Karpas-422 (cell line): Measurements from ENCODE around the gene SLC29A4. TPM values are rescaled to one million over a fixed set of nuclear protein-coding genes. Genes with fewer than 3 reads are reported as not detected.
"Not testable (repeated sequence)": the region's sequence is repeated elsewhere in the genome, so short reads cannot be mapped to it uniquely, and the experiment has no call there.

Experiments
- DNase-seq: peaks from one replicate; pipeline ENCODE4 v3.0.0-alpha.2; 2015
- H2AFZ ChIP-seq: fragments of 200-600 bp; sonication (generic); 2 replicates; pipeline ENCODE4 v1.6.1; 2014; ENCODE audit warnings: antibody characterized with exemption, low read length, mixed read lengths
- H3K27ac ChIP-seq: fragments of 200-600 bp; sonication (generic); 2 replicates; pipeline ENCODE4 v1.5.1; 2014; ENCODE audit warnings: mild to moderate bottlenecking, low read length, moderate library complexity
- H3K27me3 ChIP-seq: fragments of 200-600 bp; sonication (generic); 2 replicates; pipeline ENCODE4 v1.6.1; 2014; ENCODE audit warnings: low read length, mixed read lengths
- H3K36me3 ChIP-seq: fragments of 200-600 bp; sonication (generic); 2 replicates; pipeline ENCODE4 v1.6.1; 2014; ENCODE audit warnings: low read length, mixed read lengths; ENCODE audit not compliant: insufficient read depth
- H3K4me1 ChIP-seq: fragments of 200-600 bp; sonication (generic); 2 replicates; pipeline ENCODE4 v1.6.1; 2014; ENCODE audit warnings: mild to moderate bottlenecking, low read length, mixed read lengths
- H3K4me2 ChIP-seq: fragments of 200-600 bp; sonication (generic); 2 replicates; pipeline ENCODE4 v1.6.1; 2014; ENCODE audit warnings: low read length, low read depth, mild to moderate bottlenecking; ENCODE audit not compliant: poor library complexity, severe bottlenecking
- H3K4me3 ChIP-seq: fragments of 200-600 bp; sonication (generic); 2 replicates; pipeline ENCODE4 v1.5.1; 2014; ENCODE audit warnings: mild to moderate bottlenecking, antibody characterized with exemption, low read length, mixed read lengths
- H3K79me2 ChIP-seq: fragments of 200-600 bp; sonication (generic); 2 replicates; pipeline ENCODE4 v1.6.1; 2014; ENCODE audit warnings: mild to moderate bottlenecking, low read length, mixed read lengths
- H3K9ac ChIP-seq: fragments of 200-600 bp; sonication (generic); 2 replicates; pipeline ENCODE4 v1.6.0; 2014; ENCODE audit warnings: low read length
- H3K9me2 ChIP-seq: fragments of 200-600 bp; sonication (generic), shearing (Covaris generic); replicated peaks from 2 replicates; pipeline ENCODE4 v1.6.0; 2014; ENCODE audit warnings: mild to moderate bottlenecking, low read length, moderate library complexity; ENCODE audit not compliant: insufficient read depth
- H3K9me3 ChIP-seq: fragments of 300-700, 200-600 bp; sonication (generic); 2 replicates; pipeline ENCODE4 v1.6.1; 2014; ENCODE audit warnings: low read length, mixed read lengths
- H4K20me1 ChIP-seq: fragments of 200-600 bp; sonication (generic); 2 replicates; pipeline ENCODE4 v1.6.1; 2014; ENCODE audit warnings: mild to moderate bottlenecking, antibody characterized with exemption, low read length, low read depth; ENCODE audit not compliant: insufficient read depth
- total RNA-seq: library from RNA; depleted of rRNA; stranded (reverse); fragments of >200 nt; shearing (Covaris generic); gene quantifications from 2 replicates; pipeline ENCODE4 v1.2.3, GENCODE V29; 2014; ENCODE audit warnings: low replicate concordance

Gene SLC29A4
- total RNA-seq, 1 experiment from 2014 or later: not detected

DNA sequence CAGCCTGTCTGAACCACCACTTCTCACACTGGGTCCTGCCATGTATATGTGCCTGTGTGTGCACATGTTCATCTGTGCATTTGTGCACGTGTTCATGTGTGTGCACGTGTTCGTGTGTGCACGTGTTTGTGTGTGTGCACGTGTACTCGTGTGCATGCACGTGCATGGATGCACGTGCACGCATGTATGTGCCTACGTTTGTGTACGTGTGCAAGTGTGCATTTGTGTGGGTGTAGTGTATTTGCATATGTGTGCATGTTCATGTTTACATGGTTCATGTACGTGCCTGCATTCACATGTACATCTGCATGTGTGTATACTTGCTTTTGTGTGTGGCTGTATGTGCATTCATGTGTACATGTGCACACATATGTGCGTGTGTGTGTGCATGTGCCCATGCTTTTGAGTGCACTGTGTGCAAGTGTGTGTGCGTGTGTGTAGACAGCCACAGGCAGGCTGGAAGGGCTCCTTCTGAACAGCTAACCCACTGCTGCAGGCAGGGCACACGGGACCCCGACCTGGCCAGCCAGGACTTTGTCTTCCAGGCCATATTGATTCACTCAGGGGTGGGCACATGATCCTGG is 28.2 kb downstream of the SLC29A4 start:
- H3K9ac ChIP-seq: no peak overlapping the region
- no peaks in the 10 kb centered on the region for H3K9me2 ChIP-seq
- no peak overlapping the region for H3K4me2 ChIP-seq
- no peaks in the 10 kb centered on the region for H4K20me1 ChIP-seq
- no peaks in the 10 kb centered on the region for H3K36me3 ChIP-seq
- H3K4me1 ChIP-seq: no peaks in the 10 kb centered on the region
- no peaks in the 10 kb centered on the region for H3K27me3 ChIP-seq
- H3K27ac ChIP-seq: no peak overlapping the region
- H3K9me3 ChIP-seq: no peaks in the 10 kb centered on the region
- H2AFZ ChIP-seq: no peak overlapping the region
- no peaks in the 10 kb centered on the region for H3K79me2 ChIP-seq
- H3K4me3 ChIP-seq: no peak overlapping the region
- no peak for DNase-seq

DNA sequence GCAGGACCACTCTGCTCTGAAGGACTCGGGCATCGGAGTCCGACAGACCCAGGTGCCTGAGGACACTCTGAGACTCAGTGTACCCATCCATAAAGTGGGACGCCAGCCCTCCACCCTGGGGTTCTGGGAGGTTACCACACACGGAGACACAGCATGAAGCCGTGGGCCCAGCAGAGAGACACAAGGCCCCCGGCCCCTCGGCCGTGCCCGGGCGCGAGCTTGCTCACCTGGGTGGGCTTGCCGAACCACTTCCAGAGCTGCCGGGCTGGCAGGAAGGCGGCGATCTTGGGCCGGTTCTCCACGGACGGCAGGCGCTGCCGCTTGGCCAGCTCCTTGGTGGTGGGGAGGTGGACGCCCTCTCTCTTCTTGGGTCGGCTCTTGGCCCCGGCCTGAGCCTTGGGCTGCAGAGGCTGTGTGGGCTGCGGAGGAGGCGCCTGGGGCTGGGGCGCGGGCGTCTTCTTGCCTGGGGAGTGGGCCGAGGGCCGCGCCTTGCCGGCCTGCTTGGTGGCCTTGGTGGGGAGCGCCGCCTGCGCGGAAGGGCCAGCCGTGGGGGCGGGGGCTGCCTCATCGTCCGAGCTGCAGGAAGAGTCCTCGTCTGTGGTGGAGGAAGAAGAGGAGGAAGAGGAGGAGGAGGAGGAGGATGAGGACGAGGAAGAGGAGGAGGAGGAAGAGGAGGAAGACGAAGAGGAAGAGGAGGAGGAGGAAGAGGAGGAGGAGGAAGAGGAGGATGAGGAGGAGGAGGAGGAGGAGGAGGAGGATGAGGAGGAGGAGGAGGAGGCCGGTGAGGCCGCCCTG is 29.7 kb downstream of the SLC29A4 start:
- not testable (repeated sequence) for DNase-seq

DNA sequence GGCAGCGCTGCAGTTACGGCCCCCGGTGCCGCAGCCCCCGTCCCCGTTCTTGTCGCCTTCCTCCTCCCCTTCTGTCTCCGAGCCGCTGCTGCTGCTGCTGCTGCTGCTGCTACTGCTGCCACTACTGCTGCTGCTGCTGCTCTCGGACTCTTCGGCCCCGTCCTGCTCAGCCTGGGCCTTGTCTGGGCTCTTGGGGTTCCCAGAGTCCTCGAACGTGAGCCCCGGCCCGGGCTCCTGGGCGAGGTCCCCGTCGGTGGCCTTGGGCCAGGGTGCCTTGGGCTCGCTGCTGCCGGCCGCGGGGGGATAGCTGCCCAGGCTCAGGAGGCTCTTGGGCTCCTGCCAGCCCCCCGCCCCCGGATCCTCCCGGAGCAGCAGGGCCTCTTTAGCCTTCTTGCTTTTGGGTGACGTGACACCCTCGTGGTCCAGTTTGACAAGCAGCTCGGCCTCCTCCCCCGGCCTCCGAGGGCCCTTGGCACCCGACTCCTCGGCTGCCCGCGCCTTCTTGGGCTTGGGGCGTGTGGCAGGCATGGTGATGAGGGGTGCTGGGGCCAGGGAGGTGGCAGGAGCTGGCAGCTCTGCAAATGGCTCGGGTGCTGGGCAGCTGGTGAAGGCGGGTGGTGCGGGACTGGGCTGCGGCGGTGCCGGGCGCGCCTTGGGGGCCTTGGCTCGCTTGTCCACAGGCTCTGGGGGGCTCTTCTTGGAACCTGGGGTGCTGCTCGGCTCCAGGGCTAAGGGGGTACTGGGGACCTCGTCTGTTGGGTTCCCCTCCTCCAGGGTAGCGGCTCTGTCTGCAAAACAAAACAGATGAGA is 30.5 kb downstream of the SLC29A4 start:
- not testable (repeated sequence) for H3K36me3 ChIP-seq, H3K9me2 ChIP-seq, H3K4me2 ChIP-seq, H3K4me1 ChIP-seq, H3K9me3 ChIP-seq, H2AFZ ChIP-seq, H3K79me2 ChIP-seq, H3K27ac ChIP-seq, DNase-seq, H3K9ac ChIP-seq, H4K20me1 ChIP-seq, H3K27me3 ChIP-seq, H3K4me3 ChIP-seq

More for the DNA sequence above, 29.7 kb downstream of the SLC29A4 start:
- not testable (repeated sequence) for H4K20me1 ChIP-seq, H3K4me1 ChIP-seq, H3K27me3 ChIP-seq, H3K9ac ChIP-seq, H3K9me2 ChIP-seq, H2AFZ ChIP-seq, H3K27ac ChIP-seq, H3K4me2 ChIP-seq, H3K79me2 ChIP-seq, H3K9me3 ChIP-seq, H3K36me3 ChIP-seq, H3K4me3 ChIP-seq

DNA sequence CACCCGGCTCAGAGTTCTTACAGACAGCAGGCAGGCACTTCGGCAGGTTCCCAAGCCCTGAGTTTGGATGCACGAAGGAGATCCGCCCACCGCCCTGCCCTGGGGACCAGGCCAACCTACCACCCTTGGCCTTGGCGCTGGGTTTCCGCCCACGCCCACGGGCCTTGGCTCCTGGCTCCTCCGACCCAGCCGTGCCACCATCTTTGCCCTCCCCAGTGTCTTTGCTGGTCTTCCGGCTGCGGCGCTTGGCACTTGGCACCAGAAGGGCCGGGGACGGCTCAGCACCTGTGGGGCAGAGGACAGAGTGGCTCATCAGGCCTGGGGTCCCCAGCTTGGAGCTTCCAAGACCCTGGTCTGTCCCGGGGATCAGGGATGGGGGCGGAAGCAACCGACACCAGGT is 32.1 kb downstream of the SLC29A4 start:
- no peaks in the 10 kb centered on the region for H3K36me3 ChIP-seq
- no peaks in the 10 kb centered on the region for H3K27me3 ChIP-seq
- H3K9me3 ChIP-seq: no peaks in the 10 kb centered on the region
- DNase-seq: no peak
- no peaks in the 10 kb centered on the region for H3K4me1 ChIP-seq
- H3K9ac ChIP-seq: no peak overlapping the region
- no peak overlapping the region for H3K4me3 ChIP-seq
- no peaks in the 10 kb centered on the region for H3K9me2 ChIP-seq
- no peaks in the 10 kb centered on the region for H4K20me1 ChIP-seq
- H2AFZ ChIP-seq: no peak overlapping the region
- H3K27ac ChIP-seq: no peak overlapping the region
- no peak overlapping the region for H3K4me2 ChIP-seq
- no peaks in the 10 kb centered on the region for H3K79me2 ChIP-seq

DNA sequence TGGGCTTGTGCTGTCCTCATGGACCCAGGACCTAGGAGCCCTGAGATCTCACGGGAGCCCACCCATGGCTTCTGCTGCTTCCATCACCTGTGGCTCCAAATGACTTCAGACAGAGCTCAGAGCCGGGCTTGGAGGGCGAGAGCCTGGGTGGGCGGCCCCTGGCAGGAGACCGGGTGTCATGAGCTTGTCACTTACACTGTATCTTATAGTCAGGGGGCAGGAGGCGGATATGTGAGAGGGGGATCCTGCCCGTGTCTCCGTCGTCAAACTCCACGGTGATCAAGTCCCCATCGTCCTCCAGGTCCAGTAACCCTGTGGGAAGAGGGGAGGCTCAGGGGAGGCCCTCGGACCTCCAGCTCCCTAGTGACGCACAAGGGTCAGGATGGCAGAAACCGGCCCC is 33.0 kb downstream of the SLC29A4 start:
- Histone ChIP-seq H3K79me2 (no peaks in the 10 kb centered on the region), H3K9me2 (no peaks in the 10 kb centered on the region), H4K20me1 (no peaks in the 10 kb centered on the region), H3K4me3 (no peak overlapping the region), H3K9me3 (no peaks in the 10 kb centered on the region), H3K27me3 (no peaks in the 10 kb centered on the region), H3K9ac (no peak overlapping the region), H3K36me3 (no peaks in the 10 kb centered on the region), H3K27ac (no peak overlapping the region), H3K4me1 (no peaks in the 10 kb centered on the region), H2AFZ (no peak overlapping the region), H3K4me2 (no peak overlapping the region)
- DNase-seq: no peak

DNA sequence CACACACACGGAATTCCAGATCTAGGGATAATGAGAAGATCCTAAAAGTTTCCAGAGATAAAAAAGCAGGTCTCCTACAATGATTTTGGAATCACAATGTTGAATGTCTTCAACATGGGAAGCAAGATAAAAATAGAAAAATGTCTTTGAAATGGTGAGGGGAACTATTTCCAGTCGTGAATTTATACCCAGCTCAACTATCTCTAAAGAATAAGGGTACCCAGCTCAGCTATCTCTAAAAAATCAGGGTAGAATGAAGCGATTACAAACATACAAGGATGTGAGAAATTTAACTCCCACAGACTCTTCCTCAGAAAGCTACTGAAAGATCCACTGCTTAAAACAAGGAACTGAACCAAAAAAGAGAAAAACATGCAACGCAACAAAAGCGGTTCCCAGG is 35.9 kb downstream of the SLC29A4 start:
- H3K9me2 ChIP-seq, H3K27me3 ChIP-seq, DNase-seq, H3K79me2 ChIP-seq, H4K20me1 ChIP-seq, H3K4me1 ChIP-seq, H3K9me3 ChIP-seq, H3K4me2 ChIP-seq, H3K9ac ChIP-seq, H3K36me3 ChIP-seq, H3K27ac ChIP-seq, H2AFZ ChIP-seq, H3K4me3 ChIP-seq: not testable (repeated sequence)

DNA sequence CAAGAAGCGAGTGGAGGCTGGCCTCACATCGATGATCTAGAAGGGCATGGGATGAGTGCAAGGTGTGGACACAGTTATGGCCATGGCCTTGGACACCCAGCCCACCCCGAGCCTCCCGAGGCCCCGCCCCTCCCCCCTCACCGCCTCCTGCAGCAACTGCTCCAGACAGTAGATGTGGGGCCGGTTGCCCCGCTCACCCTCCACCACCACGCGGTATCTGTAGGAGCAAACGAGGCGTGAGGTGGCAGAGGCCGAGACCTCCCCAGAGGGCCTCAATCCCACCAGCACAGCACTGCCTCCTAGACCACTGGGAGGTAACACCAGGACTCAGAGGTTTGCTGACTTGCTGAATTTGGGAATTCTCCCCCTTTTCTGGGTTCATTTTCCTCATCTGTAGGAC is 37.6 kb downstream of the SLC29A4 start:
- no peak overlapping the region for H3K9ac ChIP-seq
- no peaks in the 10 kb centered on the region for H3K27me3 ChIP-seq
- no peak overlapping the region for H2AFZ ChIP-seq
- H3K27ac ChIP-seq: no peak overlapping the region
- no peak overlapping the region for H3K4me3 ChIP-seq
- no peaks in the 10 kb centered on the region for H3K4me1 ChIP-seq
- no peaks in the 10 kb centered on the region for H4K20me1 ChIP-seq
- H3K9me3 ChIP-seq: no peaks in the 10 kb centered on the region
- no peaks in the 10 kb centered on the region for H3K9me2 ChIP-seq
- no peak for DNase-seq
- no peaks in the 10 kb centered on the region for H3K36me3 ChIP-seq
- no peak overlapping the region for H3K4me2 ChIP-seq
- no peaks in the 10 kb centered on the region for H3K79me2 ChIP-seq

DNA sequence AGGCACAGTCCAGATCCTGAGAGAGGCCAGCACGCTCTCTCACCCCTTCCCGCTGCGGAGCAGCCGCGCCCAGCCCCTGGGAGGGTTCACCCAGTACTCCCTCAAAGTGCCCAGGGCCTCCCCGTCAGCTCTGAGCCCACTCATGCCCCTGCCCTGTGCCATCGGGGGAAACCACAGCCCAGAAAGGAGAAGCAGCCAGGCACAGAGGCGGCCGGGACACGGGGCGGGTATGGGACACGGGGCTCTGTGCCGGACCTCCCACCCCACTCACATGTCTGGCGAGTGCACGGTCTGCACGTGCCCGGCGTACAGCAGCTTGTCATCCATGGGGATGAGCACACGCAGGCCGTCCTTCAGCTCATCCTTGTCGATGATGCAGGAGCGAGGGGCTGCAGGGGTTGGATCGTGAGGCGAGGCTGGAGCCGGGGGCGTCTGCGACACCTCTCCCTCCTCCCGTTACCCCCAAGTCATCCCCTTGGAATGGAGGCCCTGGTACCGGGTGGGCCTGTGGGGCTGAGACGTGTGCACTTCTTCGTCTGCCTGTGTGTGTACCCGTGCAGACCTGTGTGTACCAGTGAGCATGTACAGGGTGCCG is 38.2 kb downstream of the SLC29A4 start:
- Histone ChIP-seq H3K4me1 (no peaks in the 10 kb centered on the region), H3K36me3 (no peaks in the 10 kb centered on the region), H3K79me2 (no peaks in the 10 kb centered on the region), H3K4me2 (no peak overlapping the region), H2AFZ (no peak overlapping the region), H3K9ac (no peak overlapping the region), H3K9me2 (no peaks in the 10 kb centered on the region), H3K27ac (no peak overlapping the region), H3K9me3 (no peaks in the 10 kb centered on the region), H3K27me3 (no peaks in the 10 kb centered on the region), H4K20me1 (no peaks in the 10 kb centered on the region), H3K4me3 (no peak overlapping the region)
- DNase-seq: no peak
